Testis (tissue), 2 donors: ENCODE results near the gene TMEM86A.

Experiments used
- CTCF ChIP-seq, 3 experiments: fragments of 450-650 bp in 2 of 3; fragments of 200-600 bp in 1 of 3; sonication (generic) in 1 of 3; IDR thresholded peaks; one replicate each; pipeline ENCODE4 v1.5.1; 2016 to 2019; ENCODE audit warnings: antibody characterized with exemption in 3 of 3, mild to moderate bottlenecking in 2 of 3, moderate library complexity in 1 of 3
- POLR2A ChIP-seq: fragments of 450-650 bp; IDR thresholded peaks from one replicate; pipeline ENCODE4 v1.6.1; 2017; ENCODE audit warnings: antibody characterized with exemption, mild to moderate bottlenecking, moderate library complexity

- TF ChIP-seq POLR2A (no peak), CTCF (IDR thresholded peaks at IDR 0.05) (no peak)
These were observed 6.1 kb downstream of the TMEM86A start for GRCh38 chr11:18704698-18705097.
